Fibroblast of the aortic adventitia (primary cell): ENCODE measurements around the gene ELP4. TPM values are rescaled to one million over a fixed set of nuclear protein-coding genes. Genes with fewer than 3 reads are reported as not detected.

Experiments used
- DNase-seq: peaks from one replicate; pipeline ENCODE4 v3.0.0-alpha.2; 2010; ENCODE audit warnings: low read depth
- H3K4me3 ChIP-seq: 2 replicates; pipeline ENCODE4 v1.5.1; 2011; ENCODE audit warnings: low read depth, mild to moderate bottlenecking, control low read depth, low read length, moderate library complexity
- total RNA-seq: library from RNA; depleted of rRNA; stranded (reverse); fragments of >200 nt; gene quantifications from 2 replicates; pipeline ENCODE4 v1.2.3, GENCODE V29; 2012; ENCODE audit warnings: low replicate concordance
- TF ChIP-seq, protein P1 (sequence below): IDR thresholded peaks from 2 replicates; pipeline ENCODE4 v1.5.1; 2011; ENCODE audit warnings: mild to moderate bottlenecking, low read length, control low read depth, inconsistent platforms; ENCODE audit not compliant: insufficient read depth

ELP4 gene, protein sequence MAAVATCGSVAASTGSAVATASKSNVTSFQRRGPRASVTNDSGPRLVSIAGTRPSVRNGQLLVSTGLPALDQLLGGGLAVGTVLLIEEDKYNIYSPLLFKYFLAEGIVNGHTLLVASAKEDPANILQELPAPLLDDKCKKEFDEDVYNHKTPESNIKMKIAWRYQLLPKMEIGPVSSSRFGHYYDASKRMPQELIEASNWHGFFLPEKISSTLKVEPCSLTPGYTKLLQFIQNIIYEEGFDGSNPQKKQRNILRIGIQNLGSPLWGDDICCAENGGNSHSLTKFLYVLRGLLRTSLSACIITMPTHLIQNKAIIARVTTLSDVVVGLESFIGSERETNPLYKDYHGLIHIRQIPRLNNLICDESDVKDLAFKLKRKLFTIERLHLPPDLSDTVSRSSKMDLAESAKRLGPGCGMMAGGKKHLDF
- 4.3 and 23.0 TPM in 2 replicates for total RNA-seq

DNA sequence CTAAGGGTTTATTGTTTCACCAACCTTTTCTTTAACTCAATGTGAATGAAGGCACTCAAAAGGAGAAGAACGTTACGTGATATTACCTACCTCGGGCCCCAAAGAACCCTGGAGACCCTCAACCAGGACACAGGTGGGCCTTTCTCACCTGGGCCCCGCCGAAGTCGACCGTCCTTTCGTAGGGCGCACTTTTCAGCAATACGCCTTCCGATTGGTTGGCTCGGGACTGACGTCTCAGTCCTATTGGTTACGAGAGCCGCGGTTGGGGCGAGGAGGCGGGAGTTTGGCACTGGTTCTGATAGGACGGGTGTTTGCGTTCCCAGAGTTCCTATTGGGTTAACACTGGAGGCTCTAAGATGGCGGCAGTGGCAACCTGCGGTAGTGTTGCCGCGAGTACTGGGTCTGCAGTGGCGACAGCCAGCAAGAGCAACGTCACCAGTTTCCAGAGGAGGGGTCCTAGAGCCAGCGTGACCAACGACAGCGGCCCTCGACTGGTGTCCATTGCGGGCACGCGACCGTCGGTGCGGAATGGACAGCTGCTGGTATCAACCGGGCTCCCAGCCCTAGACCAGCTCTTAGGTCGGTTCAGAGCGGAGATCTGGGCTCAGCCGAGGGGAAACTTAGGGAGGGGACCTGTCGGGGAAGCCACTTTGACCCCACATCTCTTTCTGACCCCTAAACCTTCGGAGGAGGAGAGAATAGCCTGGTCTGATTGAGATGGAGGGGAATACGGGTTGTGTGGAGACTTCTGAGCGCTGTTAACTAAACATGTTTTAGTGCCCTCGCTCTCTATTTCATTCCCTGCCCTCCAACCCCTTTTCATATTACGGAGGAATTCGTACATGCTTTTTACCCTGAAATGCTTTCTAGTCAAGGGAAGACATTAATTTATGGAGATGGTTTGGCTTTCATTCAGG is at the start of gene ELP4, which contains the start of gene IMMP1L:
ELP4 (plus strand) TSS at position 339 of the 917 bp plus-strand sequence; CDS start at position 357, 18 bp downstream.
IMMP1L (minus strand) TSS at position 194 of the 917 bp plus-strand sequence. CDS start 46,346 bp downstream, outside the sequence.
- TF ChIP-seq, protein P1, sequence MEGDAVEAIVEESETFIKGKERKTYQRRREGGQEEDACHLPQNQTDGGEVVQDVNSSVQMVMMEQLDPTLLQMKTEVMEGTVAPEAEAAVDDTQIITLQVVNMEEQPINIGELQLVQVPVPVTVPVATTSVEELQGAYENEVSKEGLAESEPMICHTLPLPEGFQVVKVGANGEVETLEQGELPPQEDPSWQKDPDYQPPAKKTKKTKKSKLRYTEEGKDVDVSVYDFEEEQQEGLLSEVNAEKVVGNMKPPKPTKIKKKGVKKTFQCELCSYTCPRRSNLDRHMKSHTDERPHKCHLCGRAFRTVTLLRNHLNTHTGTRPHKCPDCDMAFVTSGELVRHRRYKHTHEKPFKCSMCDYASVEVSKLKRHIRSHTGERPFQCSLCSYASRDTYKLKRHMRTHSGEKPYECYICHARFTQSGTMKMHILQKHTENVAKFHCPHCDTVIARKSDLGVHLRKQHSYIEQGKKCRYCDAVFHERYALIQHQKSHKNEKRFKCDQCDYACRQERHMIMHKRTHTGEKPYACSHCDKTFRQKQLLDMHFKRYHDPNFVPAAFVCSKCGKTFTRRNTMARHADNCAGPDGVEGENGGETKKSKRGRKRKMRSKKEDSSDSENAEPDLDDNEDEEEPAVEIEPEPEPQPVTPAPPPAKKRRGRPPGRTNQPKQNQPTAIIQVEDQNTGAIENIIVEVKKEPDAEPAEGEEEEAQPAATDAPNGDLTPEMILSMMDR = no peak
- peak; percentile 96 for DNase-seq
- peak within 1 kb of the TSS; percentile 99 for H3K4me3 ChIP-seq

DNA sequence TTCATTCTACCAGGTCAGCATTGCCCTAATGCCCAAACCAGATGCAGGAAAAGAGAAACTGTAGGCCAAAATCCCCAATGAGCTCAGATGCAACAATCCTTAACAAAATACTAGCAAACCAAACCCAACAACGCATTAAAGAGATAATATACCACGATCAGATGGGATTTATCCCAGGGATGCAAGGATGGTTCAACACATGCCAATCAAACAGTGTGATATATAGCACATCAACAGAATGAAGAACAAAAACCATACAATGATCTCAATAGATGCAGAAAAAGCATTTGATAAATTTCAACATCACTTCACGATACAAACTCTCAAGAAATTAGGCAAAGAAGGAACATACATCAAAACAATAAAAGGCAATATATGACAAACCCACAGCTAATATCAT is 45.1 kb upstream of the ELP4 start:
- TF ChIP-seq, protein P1 = no peak
- DNase-seq = no peak
- H3K4me3 ChIP-seq = no peak overlapping the region

DNA sequence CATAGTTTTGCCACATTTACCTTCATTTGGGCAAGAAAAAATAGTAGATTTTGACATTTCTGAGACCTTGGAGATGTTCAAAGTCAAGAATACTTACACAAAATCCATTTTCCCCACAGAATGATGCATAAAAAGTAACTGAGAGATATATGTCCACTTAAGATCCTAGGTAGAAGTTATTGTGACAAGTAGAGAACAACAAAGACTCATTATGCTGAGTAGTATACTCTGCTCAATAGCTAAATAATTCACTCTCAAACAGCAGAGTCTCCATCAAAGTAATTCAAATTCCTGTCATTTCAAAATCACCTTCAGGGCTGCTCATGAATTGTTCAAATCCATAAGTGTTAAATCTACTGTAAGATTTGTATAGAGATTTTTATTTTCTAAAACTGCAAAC is 35.5 kb upstream of the ELP4 start:
- DNase-seq = no peak
- H3K4me3 ChIP-seq = no peak overlapping the region
- TF ChIP-seq, protein P1 = no peak

DNA sequence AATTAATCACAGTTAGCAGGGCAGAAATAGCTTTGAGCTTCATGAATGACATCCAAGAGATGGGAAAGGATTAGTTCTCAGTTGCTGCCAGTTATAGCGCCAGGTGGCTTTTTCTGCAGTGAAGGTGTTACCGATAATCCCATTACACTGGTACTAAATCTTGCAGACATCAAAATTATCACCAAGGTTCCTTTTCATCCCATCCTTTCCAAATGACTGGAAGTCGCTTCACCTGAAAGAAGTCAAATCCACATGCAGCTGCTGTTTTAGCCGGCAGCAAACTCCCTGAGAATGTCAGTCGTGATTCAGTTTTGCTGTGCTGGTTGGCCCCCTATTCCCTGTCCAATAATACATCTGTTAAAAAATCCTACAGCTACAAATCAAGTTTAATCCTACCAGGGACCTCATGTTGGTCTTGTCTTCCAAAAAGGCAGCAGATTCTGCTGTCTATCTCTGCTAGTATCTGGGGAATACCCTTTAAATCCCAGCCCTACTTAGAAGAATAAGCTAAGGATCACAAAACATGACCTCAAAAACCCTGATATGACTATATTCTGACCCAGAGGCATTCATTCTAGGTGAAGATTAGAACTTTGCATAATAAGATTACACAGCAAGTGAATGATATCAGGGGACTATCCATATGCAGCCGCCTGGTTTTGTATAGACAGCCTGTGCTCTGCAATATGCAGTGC is 31.9 kb upstream of the ELP4 start:
- no peak for DNase-seq
- TF ChIP-seq, protein P1 = no peak
- H3K4me3 ChIP-seq = no peak overlapping the region

DNA sequence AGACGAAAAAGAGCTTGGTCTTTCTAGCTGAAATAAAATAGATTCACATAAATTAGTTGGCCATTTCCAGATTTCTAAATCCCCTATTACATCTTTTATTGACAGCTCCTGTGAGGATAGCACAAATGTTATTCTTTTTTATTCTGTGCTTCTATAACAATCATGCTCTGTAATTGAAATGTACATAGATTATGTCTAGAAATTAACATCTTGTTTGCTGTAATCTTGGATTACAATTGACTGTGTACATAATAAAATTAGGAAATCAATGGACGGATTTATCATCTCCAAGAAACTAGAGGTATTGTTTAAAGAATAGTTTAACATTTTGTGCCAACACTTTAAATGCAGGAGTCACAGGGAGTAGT is 31.4 kb upstream of the ELP4 start:
- no peak overlapping the region for H3K4me3 ChIP-seq
- DNase-seq = no peak
- TF ChIP-seq, protein P1 = no peak

DNA sequence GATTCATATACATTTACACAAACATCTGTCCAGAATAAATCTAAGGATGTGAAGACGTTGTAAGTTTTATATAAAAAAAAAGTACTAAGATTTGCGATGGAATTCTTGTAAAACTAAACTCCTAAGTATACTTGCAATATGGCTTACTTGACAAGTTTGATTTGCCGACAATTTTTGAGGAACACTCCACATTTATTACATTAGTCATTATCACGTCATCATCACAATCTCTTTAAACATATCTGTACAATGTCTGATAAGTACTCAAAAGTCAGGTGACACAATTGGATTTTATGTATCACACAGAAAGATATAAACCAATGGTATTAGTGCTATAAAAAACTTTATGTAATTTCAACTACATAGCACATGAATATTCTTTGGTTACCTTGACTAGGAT is 30.5 kb upstream of the ELP4 start:
- no peak for DNase-seq
- no peak overlapping the region for H3K4me3 ChIP-seq
- TF ChIP-seq, protein P1 = no peak
